Endothelial cell of umbilical vein (primary cell): Measurements from ENCODE around the gene KIAA0232. TPM values are rescaled to one million over a fixed set of nuclear protein-coding genes. Genes with fewer than 3 reads are reported as not detected.
A peak's percentile ranks its signal among the peaks of the same experiment; 100 is the strongest.

Experiments used
- BruUV-seq: library from RNA; stranded (reverse); fragments of 400-500 nt; replicated peaks from 2 replicates; lab custom pipeline; 2021; lab: Mats Ljungman, UMichigan
- CTCF ChIA-PET: fragments of 300-600, 350-600 bp; sonication (Branson Sonifier 250); formaldehyde crosslinking; loops from one replicate; lab custom pipeline; 2021; ENCODE audit warnings: antibody characterized with exemption, inconsistent platforms; lab: Charles Lee
- POLR2A ChIA-PET: fragments of 300-600, 350-600 bp; sonication (Branson Sonifier 250); formaldehyde crosslinking; loops from one replicate; lab custom pipeline; 2021; ENCODE audit warnings: antibody characterized with exemption, inconsistent platforms; lab: Charles Lee
- DNase-seq: peaks from one replicate; pipeline ENCODE4 v3.0.0-alpha.2; 2011; ENCODE audit warnings: low read depth, low spot score
- FAIRE-seq: peaks from 2 replicates; lab custom pipeline; 2011; peaks lifted over from hg19 to GRCh38; lab: Jason Lieb, UNC
- H2AFZ ChIP-seq: 2 replicates; pipeline ENCODE4 v1.6.0; 2012; ENCODE audit warnings: low read depth, low read length, control low read depth, inconsistent platforms
- H3K27ac ChIP-seq: 2 replicates; pipeline ENCODE4 v1.5.1; 2011; ENCODE audit warnings: low read depth, mild to moderate bottlenecking, control low read depth, low read length, moderate library complexity; ENCODE audit not compliant: insufficient read depth
- H3K27me3 ChIP-seq, 2 experiments: 2 replicates each; pipeline versions ENCODE4 v1.6.0 to v1.6.1; 2011; ENCODE audit warnings: low read length in 2 of 2, mixed read lengths in 1 of 2; ENCODE audit not compliant: control insufficient read depth in 2 of 2, insufficient read depth in 2 of 2
- H3K36me3 ChIP-seq, 2 experiments: 2 replicates in 1 of 2; 3 replicates in 1 of 2; pipeline ENCODE4 v1.5.1; 2011; ENCODE audit warnings: low read length in 2 of 2, mild to moderate bottlenecking in 1 of 2, moderate library complexity in 1 of 2; ENCODE audit not compliant: control insufficient read depth in 2 of 2, insufficient read depth in 2 of 2; ENCODE audit errors: extremely low read depth in 1 of 2
- H3K4me1 ChIP-seq: 3 replicates; pipeline ENCODE4 v1.5.1; 2011; ENCODE audit warnings: mild to moderate bottlenecking, low read length; ENCODE audit not compliant: control insufficient read depth, insufficient read depth; ENCODE audit errors: extremely low read depth
- H3K4me2 ChIP-seq: 2 replicates; pipeline ENCODE4 v1.6.1; 2011; ENCODE audit warnings: low read length, control low read depth, mixed read lengths; ENCODE audit not compliant: insufficient read depth
- H3K4me3 ChIP-seq, 3 experiments: fragments of 200-600 bp in 1 of 3; sonication (generic), shearing (Covaris generic) in 1 of 3; replicated peaks in 1 of 3; 2 replicates each; pipeline ENCODE4 v1.5.1; 2011 to 2016; ENCODE audit warnings: control low read depth in 3 of 3, low read length in 3 of 3, mild to moderate bottlenecking in 2 of 3, inconsistent platforms in 1 of 3, low read depth in 1 of 3, moderate library complexity in 1 of 3; ENCODE audit not compliant: insufficient read depth in 1 of 3
- H3K79me2 ChIP-seq: 2 replicates; pipeline ENCODE4 v1.6.0; 2012; ENCODE audit warnings: low read length, inconsistent platforms; ENCODE audit not compliant: control insufficient read depth, insufficient read depth
- H3K9ac ChIP-seq: replicated peaks from 2 replicates; pipeline ENCODE3; 2011; ENCODE audit warnings: low read length, control low read depth; ENCODE audit not compliant: insufficient read depth; ENCODE audit errors: extremely low read depth
- H3K9me1 ChIP-seq: replicated peaks from 3 replicates; pipeline ENCODE4 v1.6.0; 2011; ENCODE audit warnings: mild to moderate bottlenecking, low read length; ENCODE audit not compliant: control insufficient read depth, insufficient read depth; ENCODE audit errors: extremely low read depth
- H3K9me3 ChIP-seq: replicated peaks from 2 replicates; pipeline ENCODE4 v1.5.1; 2012; ENCODE audit warnings: low read length, inconsistent platforms; ENCODE audit not compliant: control insufficient read depth, insufficient read depth
- H4K20me1 ChIP-seq: replicated peaks from 2 replicates; pipeline ENCODE3; 2011; ENCODE audit warnings: mild to moderate bottlenecking, low read length; ENCODE audit not compliant: control insufficient read depth, insufficient read depth; ENCODE audit errors: extremely low read depth
- FOS ChIP-seq: IDR thresholded peaks from 2 replicates; pipeline ENCODE4 v1.6.1; 2011; ENCODE audit warnings: mild to moderate bottlenecking, low read length, moderate library complexity, borderline replicate concordance; ENCODE audit not compliant: insufficient read depth
- MYC ChIP-seq: IDR thresholded peaks from one replicate; pipeline ENCODE4 v1.6.1; 2011; ENCODE audit warnings: mild to moderate bottlenecking, low read depth, low read length
- POLR2A ChIP-seq: IDR thresholded peaks from 2 replicates; pipeline ENCODE4 v1.6.1; 2012; ENCODE audit warnings: low read depth, mild to moderate bottlenecking, control low read depth, low read length
- dilution Hi-C: fragments of 300-500 bp; cut with MboI; formaldehyde crosslinking; loops from one replicate; pipeline ENCODE4 v1.15.0; 2019; ENCODE audit warnings: low sequenced_read_pairs; ENCODE audit not compliant: extremely low pct_ligation_motif_present
- intact Hi-C: fragments of 100-400 bp; cut with micrococcal nuclease; formaldehyde crosslinking; loops from one replicate; pipeline ENCODE4 v1.10.0; 2022
- polyA plus RNA-seq, 4 experiments: library from polyadenylated mRNA; depleted of rRNA in 3 of 4; stranded (reverse) in 3 of 4; unstranded in 1 of 4; fragments of >200 nt; gene quantifications; 2 replicates each; pipeline versions ENCODE4 v1.2.1 to v1.2.3, GENCODE V29; 2011 to 2012; ENCODE audit warnings: missing spikeins in 1 of 4
- total RNA-seq: library from RNA; stranded (reverse); gene quantifications from 2 replicates; pipeline ENCODE4 v1.2.3, GENCODE V29; 2021
- TF ChIP-seq, protein P1 (sequence below): IDR thresholded peaks from 2 replicates; pipeline ENCODE4 v1.6.1; 2011; ENCODE audit not compliant: insufficient read depth, insufficient read length
- TF ChIP-seq, protein P2 (sequence below), 2 donors: IDR thresholded peaks; 1 replicate in 1 of 2; 2 replicates in 1 of 2; pipeline ENCODE4 v1.5.1; 2011; ENCODE audit warnings: low read length in 2 of 2, mild to moderate bottlenecking in 2 of 2, moderate library complexity in 2 of 2, control low read depth in 1 of 2, inconsistent platforms in 1 of 2, low read depth in 1 of 2; ENCODE audit not compliant: insufficient read depth in 1 of 2; ENCODE audit errors: extremely low read depth in 1 of 2

The KIAA0232 gene
- total and polyA plus RNA-seq, 2 donors (not counting 3 experiments of a cell fraction or from before 2014, with no cell fraction given), result 5.3 to 18.4 TPM

DNA sequence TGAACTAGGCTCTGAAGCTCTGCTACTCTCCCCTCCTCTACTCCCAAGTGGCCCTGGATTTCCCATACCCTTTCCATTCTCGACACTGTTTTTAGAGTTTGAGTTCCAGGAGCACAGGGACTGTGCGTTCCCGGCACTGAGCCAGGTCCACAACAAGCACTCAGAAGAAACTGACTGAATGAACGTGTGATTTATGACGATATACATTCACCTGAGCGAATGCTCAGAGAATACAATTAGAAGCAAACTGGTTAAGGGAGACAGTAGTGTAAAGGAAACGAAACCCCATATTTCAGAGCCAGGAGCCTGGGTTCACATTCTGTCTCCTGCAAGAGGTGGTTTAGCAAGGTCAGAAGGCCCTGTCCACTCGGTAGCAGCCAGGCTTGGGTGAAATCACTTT is 1.4 kb upstream of the KIAA0232 start:
- intact Hi-C loops, result loop anchor here (10.0 kb wide), 1 partner anchor 264 kb away; the partner anchor contains the start of gene TADA2B
- no peak overlapping the region for H3K4me2 ChIP-seq
- no peak overlapping the region for H3K9ac ChIP-seq
- peaks cover 28% of the 10 kb centered on the region for H3K79me2 ChIP-seq
- no peaks in the 10 kb centered on the region for H3K9me1 ChIP-seq
- H2AFZ ChIP-seq, result no peak overlapping the region
- TF ChIP-seq POLR2A (no peak), FOS (no peak), MYC (no peak)
- TF ChIP-seq, protein P1, sequence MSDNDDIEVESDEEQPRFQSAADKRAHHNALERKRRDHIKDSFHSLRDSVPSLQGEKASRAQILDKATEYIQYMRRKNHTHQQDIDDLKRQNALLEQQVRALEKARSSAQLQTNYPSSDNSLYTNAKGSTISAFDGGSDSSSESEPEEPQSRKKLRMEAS, result no peak
- TF ChIP-seq, protein P2, sequence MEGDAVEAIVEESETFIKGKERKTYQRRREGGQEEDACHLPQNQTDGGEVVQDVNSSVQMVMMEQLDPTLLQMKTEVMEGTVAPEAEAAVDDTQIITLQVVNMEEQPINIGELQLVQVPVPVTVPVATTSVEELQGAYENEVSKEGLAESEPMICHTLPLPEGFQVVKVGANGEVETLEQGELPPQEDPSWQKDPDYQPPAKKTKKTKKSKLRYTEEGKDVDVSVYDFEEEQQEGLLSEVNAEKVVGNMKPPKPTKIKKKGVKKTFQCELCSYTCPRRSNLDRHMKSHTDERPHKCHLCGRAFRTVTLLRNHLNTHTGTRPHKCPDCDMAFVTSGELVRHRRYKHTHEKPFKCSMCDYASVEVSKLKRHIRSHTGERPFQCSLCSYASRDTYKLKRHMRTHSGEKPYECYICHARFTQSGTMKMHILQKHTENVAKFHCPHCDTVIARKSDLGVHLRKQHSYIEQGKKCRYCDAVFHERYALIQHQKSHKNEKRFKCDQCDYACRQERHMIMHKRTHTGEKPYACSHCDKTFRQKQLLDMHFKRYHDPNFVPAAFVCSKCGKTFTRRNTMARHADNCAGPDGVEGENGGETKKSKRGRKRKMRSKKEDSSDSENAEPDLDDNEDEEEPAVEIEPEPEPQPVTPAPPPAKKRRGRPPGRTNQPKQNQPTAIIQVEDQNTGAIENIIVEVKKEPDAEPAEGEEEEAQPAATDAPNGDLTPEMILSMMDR (IDR thresholded peaks at IDR 0.05; ENCODE audit: extremely low read depth in 1 of 2, insufficient read depth in 1 of 2, low read depth in 1 of 2, low read length in 2 of 2), result no peak
- ChIA-PET CTCF (interaction anchor here (0.6 kb wide), 1 partner anchor 92 kb away, joined by 4 read pairs; no protein-coding TSS in a partner anchor), POLR2A (no interaction called here)
- H3K9me3 ChIP-seq, result no peaks in the 10 kb centered on the region
- H3K36me3 ChIP-seq, result no peaks in the 10 kb centered on the region
- no peak overlapping the region for H3K27ac ChIP-seq
- no TSS peak for BruUV-seq
- no peaks in the 10 kb centered on the region for H3K27me3 ChIP-seq
- dilution Hi-C loops, result no loop called here
- H4K20me1 ChIP-seq, result no peaks in the 10 kb centered on the region
- DNase-seq (no peak), FAIRE-seq (no peak)
- peaks cover 18% of the 10 kb centered on the region for H3K4me1 ChIP-seq
- H3K4me3 ChIP-seq, result no peak overlapping the region

DNA sequence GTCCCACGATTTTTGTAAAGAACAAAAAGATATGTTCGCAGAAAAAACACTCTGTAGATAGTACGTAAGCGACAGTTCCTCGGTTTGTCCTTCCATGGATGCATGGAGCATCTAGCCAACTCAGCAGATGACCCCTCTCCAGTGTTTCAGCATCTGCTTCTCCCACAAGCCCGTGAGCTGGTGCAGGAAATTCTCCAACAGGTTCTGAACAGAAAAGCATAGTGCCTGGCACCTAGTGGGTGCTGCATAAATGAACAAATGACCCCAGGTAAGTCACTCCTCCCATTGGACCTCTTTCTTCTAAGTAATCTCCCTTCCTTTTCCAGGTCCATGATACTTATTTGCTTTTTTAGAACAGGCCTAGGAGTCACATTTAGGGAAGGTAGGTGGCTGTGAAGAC is 966 bp upstream of the KIAA0232 start:
- H3K4me1 ChIP-seq, result peaks cover 18% of the 10 kb centered on the region
- H3K27me3 ChIP-seq, result no peaks in the 10 kb centered on the region
- ChIA-PET POLR2A (no interaction called here), CTCF (interaction anchor here (0.6 kb wide), 1 partner anchor 92 kb away, joined by 4 read pairs; no protein-coding TSS in a partner anchor)
- no peaks in the 10 kb centered on the region for H3K9me1 ChIP-seq
- H3K9ac ChIP-seq, result no peak overlapping the region
- no peaks in the 10 kb centered on the region for H4K20me1 ChIP-seq
- intact Hi-C loops, result loop anchor here (10.0 kb wide), 1 partner anchor 263 kb away; the partner anchor contains the start of gene TADA2B
- no peaks in the 10 kb centered on the region for H3K9me3 ChIP-seq
- H3K36me3 ChIP-seq, result peaks cover 0 to under 1% of the 10 kb centered on the region in 2 experiments
- TF ChIP-seq, protein P1, result no peak
- TF ChIP-seq, protein P2 (IDR thresholded peaks at IDR 0.05; ENCODE audit: extremely low read depth in 1 of 2, insufficient read depth in 1 of 2, low read depth in 1 of 2, low read length in 2 of 2), result no peak
- H3K27ac ChIP-seq, result no peak overlapping the region
- H3K4me3 ChIP-seq, result peak overlapping the region in 1 of 3 experiments; percentile 72
- DNase-seq (no peak), FAIRE-seq (peak; percentile 52)
- H3K4me2 ChIP-seq, result peak overlapping the region; percentile 80
- peaks cover 31% of the 10 kb centered on the region for H3K79me2 ChIP-seq
- no TSS peak for BruUV-seq
- no peak overlapping the region for H2AFZ ChIP-seq
- dilution Hi-C loops, result no loop called here
